Activated naive CD8-positive, alpha-beta T cell treated with anti-CD3 and anti-CD28 coated beads, Interleukin-2, amount 50 U/mL, for 16 hours (primary cell): Measurements from ENCODE around the gene DIP2C.
"Not testable (repeated sequence)": the region's sequence is repeated elsewhere in the genome, so short reads cannot be mapped to it uniquely, and the experiment has no call there.

Experiments
- DNase-seq: peaks from one replicate; pipeline ENCODE4 v3.0.0-alpha.2; 2020; ENCODE audit warnings: low read depth, low spot score

DIP2C gene

GRCh38 chr10:359093-359492 is 330.4 kb downstream of the DIP2C start:
- no peak for DNase-seq

DNA sequence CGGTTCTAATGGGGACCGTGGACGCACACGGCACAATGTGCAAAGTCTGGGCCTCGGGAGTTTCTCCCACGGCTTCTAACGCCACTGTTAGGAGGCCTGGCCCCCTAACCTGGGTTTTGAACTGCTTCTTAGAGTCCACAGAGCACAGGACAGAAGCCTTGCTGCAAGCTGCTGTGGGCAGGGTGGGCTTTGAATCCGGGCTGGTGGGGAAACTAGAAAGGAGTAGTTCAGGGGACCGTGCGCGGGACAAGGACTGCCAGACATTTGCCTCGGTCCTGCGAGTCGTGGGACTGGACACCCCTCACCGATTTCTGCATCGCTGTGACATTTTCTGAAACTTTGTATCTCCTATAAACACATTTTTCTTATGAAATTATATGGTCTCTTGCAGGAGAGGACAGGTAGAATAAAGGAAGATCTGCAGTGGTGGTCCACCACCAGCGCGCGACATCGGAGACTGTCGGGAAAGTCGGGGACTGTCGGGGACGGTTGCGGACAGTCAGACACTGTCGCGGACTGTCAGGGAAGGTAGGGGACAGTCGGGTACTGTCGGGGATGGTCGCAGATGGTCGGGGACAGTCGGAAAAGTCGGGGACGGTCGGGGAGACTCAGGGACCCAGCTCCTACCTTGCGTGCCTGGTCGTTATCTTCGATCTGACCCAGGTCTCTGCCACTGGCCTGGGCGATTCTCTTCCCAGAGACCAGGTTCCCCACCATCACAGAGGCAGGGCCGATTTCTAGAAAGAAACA is 332.1 kb downstream of the DIP2C start:
- DNase-seq: no peak

GRCh38 chr10:356452-356851 is 333.0 kb downstream of the DIP2C start:
- no peak for DNase-seq

GRCh38 chr10:354901-355617 is 334.4 kb downstream of the DIP2C start:
- no peak for DNase-seq

DNA sequence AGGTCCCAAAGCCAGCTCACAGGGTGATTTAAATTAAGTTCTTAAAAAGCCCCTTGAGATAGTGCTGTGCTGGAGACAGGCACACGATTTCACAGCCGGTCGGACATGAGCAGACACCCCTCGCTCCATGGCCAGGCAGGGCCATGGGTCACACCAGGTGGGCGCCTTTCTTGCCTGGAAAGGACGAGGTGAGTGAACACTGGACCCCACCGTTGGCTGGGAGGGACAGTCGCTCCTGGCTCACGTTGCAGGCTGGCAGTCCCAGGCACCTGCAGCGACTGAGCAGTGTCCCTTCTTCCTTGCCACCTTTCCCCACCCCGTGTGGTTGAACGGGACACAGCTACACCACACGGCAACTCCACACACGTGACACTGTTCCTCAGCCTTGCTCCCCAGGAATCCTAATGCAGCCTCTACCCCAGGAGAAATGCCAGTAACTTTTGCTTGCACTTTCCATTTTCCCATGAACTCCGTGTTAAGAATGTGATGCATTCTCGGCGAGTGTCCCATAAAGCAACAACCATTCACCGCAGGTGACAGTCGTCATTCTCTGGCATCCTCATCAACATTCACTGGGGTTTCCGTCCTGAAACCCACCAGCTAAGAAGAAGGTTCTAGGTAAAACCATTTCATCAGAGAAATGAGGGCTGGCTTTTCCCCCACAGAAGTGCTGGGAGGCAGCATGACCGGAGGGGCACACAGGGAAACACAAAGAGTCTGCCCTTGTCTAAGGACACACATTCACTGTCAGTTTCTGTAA is 336.8 kb downstream of the DIP2C start:
- no peak for DNase-seq

DNA sequence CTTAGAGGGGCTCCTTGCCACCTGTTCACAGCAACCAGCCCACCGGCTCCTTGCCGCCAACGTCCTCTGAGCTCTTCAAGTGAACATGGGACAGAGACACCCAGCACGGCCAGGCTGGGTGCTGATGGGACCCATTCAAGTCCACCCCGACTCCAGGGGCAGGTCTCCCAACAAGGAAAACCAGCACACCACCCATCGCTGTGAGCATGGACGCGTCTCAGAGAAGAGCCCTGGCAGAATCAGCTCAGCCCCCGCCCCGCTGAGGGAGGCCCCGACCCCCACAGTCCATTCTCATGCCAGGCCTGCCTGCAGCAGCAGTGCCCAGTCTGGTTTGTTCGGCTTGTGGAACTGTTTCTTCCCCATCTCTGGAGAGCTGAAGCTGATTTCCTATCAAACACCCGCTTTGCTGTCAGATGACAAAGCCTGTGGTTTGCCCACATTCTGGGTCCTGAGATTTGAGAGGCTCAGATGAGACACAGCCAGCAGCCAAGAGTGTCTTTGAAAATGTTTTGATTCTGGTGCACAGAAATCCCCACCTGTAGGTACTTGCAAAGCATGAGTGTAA is 337.6 kb downstream of the DIP2C start:
- DNase-seq: no peak

DNA sequence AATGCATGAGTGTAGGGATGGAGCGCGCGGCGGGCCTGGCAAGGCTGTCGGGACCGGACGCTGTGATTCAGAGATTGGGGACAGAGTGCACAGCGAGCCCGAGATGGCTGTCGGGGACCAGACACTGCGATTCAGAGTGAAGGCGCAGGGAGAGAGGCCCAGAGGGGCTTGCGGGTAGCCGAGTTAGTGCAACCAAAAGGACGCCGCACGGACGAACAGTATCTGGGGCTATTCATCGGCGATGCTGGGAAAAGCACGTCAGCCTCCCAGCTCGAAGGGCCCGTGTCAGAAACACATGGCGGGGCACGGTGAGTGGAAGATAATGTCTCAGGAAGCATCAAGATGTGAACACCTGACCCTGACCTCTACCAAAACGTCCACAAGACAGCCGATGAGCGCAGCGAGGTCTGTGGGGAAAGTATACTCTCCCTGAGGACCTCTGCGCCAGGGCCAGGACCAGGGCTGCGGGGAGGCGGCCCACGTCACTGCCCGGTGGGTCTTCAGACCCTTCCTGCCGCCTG is 338.4 kb downstream of the DIP2C start:
- DNase-seq: no peak

- DNase-seq: no peak
These were observed 340.4 kb downstream of the DIP2C start for GRCh38 chr10:349081-349480.

- no peak for DNase-seq
These were observed 341.0 kb downstream of the DIP2C start for GRCh38 chr10:348456-348855.

DNA sequence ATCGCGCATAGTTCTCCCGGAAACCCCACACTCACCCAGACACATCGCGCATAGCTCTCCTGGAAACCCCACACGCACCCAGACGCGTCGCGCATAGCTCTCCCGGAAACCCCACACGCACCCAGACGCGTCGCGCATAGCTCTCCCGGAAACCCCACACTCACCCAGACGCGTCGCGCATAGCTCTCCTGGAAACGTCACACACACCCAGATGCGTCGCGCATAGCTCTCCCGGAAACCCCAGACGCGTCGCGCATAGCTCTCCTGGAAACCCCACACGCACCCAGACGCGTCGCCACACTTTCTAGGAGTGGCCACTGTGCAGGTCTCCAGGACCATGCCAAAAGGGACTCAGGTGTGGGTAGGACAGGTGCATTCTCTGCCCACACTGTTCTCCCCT is 341.7 kb downstream of the DIP2C start:
- DNase-seq: not testable (repeated sequence)

DNA sequence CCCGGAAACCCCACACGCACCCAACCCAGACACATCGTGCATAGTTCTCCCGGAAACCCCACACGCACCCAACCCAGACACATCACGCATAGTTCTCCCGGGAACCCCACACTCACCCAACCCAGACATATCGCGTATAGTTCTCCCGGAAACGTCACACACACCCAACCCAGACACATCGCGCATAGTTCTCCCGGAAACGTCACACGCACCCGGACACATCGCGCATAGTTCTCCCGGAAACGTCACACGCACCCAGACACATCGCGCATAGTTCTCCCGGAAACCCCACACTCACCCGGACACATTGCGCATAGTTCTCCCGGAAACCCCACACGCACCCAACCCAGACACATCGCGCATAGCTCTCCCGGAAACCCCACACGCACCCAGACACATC is 342.3 kb downstream of the DIP2C start:
- DNase-seq: not testable (repeated sequence)

- DNase-seq: no peak
These were observed 344.8 kb downstream of the DIP2C start for GRCh38 chr10:344582-345200.

DNA sequence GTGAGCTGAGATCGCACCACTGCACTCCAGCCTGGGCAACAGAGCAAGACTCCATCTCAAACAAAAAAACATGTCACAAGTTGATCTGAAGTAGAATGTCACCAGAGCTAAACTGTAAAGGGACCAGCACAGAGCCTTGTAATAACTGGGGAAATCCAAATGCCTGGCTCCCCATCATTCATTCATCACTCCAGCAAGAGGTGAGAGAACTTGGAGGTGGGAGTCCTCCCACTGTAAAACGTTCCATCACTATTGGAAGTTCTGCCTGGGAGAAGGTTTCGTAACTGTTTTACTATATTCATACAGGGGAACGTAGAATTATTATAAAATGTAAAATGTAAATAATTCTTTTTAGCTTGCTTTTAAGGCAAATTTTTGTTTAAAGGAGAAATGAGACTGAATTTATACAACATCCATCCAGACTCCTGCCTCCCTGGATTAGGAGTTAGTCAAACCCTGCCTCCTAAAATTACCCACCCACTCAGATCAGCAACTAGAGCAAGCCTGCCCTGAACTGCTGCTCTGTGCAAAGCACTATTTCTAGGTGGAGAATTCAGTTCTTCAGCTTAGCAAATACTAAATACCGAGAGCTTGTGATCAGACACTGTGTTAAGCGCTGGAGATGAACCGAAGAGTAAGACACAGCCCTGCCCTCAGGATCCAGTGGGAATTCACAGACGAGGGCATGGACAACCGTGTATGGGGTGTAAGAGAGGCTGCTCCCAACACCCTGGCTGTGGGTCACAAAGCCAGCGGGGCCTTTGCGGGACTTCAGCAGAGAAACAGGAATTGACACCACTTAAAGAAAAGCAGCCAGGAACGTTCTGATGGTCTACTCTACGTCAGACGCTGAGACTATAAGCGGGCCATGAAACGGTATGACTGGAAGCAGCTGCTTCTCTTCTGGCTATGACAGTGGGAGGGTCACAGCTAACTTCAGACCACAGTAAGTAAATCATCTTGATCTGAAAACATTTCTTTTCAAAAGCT is 345.9 kb downstream of the DIP2C start:
- no peak for DNase-seq

GRCh38 chr10:341081-341740 is 348.3 kb downstream of the DIP2C start:
- no peak for DNase-seq

DNA sequence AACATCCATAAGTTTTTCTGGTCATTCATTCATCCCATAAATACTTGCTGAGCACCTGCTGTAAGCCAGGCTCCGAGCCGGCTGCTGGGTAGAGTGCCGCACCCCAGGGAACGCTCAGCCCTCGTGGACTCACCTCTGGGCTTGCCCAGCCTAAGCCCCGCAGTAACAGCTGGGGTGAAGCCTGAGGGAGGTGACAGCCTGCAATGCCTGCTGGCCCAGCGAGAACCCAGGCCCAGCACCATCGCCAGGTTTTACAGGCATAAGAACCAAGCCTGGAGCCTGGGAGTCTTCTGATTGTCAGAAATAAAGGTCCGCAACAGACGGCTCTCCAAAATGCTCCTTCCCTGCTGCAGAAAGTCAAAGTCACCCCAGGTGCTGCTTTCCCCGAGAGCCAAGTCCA is 348.8 kb downstream of the DIP2C start:
- no peak for DNase-seq

GRCh38 chr10:339038-339391 is 350.5 kb downstream of the DIP2C start:
- DNase-seq: no peak

- no peak for DNase-seq
These were observed 351.1 kb downstream of the DIP2C start for GRCh38 chr10:338171-339037.

- no peak for DNase-seq
These were observed 353.2 kb downstream of the DIP2C start for GRCh38 chr10:336247-336646.
